A673 (cell line): ENCODE data around the gene SPON1. TPM values are rescaled to one million over a fixed set of nuclear protein-coding genes. Genes with fewer than 3 reads are reported as not detected.

Experiments used
- BruUV-seq: library from RNA; stranded (reverse); fragments of 400-500 nt; replicated peaks from 2 replicates; lab custom pipeline; 2021; lab: Mats Ljungman, UMichigan
- CTCF ChIA-PET: fragments of 300-600 bp; sonication (Branson Sonifier 250); formaldehyde crosslinking; loops from one replicate; lab custom pipeline; 2022; ENCODE audit warnings: antibody characterized with exemption; lab: Charles Lee
- POLR2A ChIA-PET: fragments of 300-600 bp; sonication (Branson Sonifier 250); formaldehyde crosslinking; loops from one replicate; lab custom pipeline; 2022; ENCODE audit warnings: antibody characterized with exemption; ENCODE audit not compliant: low non-redundant PET; lab: Charles Lee
- DNase-seq: peaks from one replicate; pipeline ENCODE4 v3.0.0-alpha.2; 2015; ENCODE audit warnings: low spot score
- H3K27ac ChIP-seq: fragments of 200-600 bp; sonication (generic); 2 replicates; pipeline ENCODE4 v1.5.1; 2016; ENCODE audit warnings: mixed run types, low read depth, mild to moderate bottlenecking, mixed read lengths, antibody characterized with exemption, low read length; ENCODE audit not compliant: poor library complexity, severe bottlenecking
- H3K27me3 ChIP-seq: fragments of 200-600 bp; sonication (generic); replicated peaks from 2 replicates; pipeline ENCODE4 v1.6.1; 2017; ENCODE audit warnings: mixed run types, low read depth, mild to moderate bottlenecking, mixed read lengths, antibody characterized with exemption, low read length; ENCODE audit not compliant: insufficient read depth, poor library complexity
- H3K36me3 ChIP-seq: fragments of 200-600 bp; sonication (generic); 2 replicates; pipeline ENCODE4 v1.6.1; 2016; ENCODE audit warnings: mixed run types, mild to moderate bottlenecking, mixed read lengths, antibody characterized with exemption, low read length; ENCODE audit not compliant: insufficient read depth, poor library complexity, severe bottlenecking
- H3K4me1 ChIP-seq: fragments of 200-600 bp; sonication (generic); 2 replicates; pipeline ENCODE4 v1.6.1; 2017; ENCODE audit warnings: mixed run types, mild to moderate bottlenecking, mixed read lengths, antibody characterized with exemption, low read length; ENCODE audit not compliant: insufficient read depth, poor library complexity, severe bottlenecking
- H3K4me3 ChIP-seq: fragments of 200-600 bp; sonication (generic); 2 replicates; pipeline ENCODE4 v1.5.1; 2016; ENCODE audit warnings: low read depth, mixed run types, mild to moderate bottlenecking, mixed read lengths, low read length; ENCODE audit not compliant: poor library complexity, severe bottlenecking
- H3K9me3 ChIP-seq: fragments of 200-600 bp; sonication (generic); 2 replicates; pipeline ENCODE4 v1.6.1; 2016; ENCODE audit warnings: mixed run types, low read depth, mild to moderate bottlenecking, mixed read lengths, antibody characterized with exemption, low read length; ENCODE audit not compliant: poor library complexity, severe bottlenecking
- CTCF ChIP-seq: fragments of 300-800, 200-600 bp; sonication (generic); conservative IDR thresholded peaks from 2 replicates; pipeline ENCODE4 v1.5.1; 2017; ENCODE audit warnings: low read depth, mild to moderate bottlenecking, antibody characterized with exemption, low read length, moderate library complexity, mixed read lengths
- EZH2 ChIP-seq: fragments of 200-600 bp; sonication (generic); IDR thresholded peaks from 2 replicates; pipeline ENCODE4 v1.6.1; 2017; ENCODE audit warnings: borderline replicate concordance, low read depth, mild to moderate bottlenecking, mixed read lengths, antibody characterized with exemption, low read length; ENCODE audit not compliant: poor library complexity, severe bottlenecking
- intact Hi-C: fragments of 100-400 bp; cut with micrococcal nuclease; formaldehyde crosslinking; loops from one replicate; pipeline ENCODE4 v1.10.0; 2022; ENCODE audit not compliant: unreplicated experiment
- total RNA-seq: library from RNA; stranded (reverse); gene quantifications from 2 replicates; pipeline ENCODE4 v1.2.3, GENCODE V29; 2021

The SPON1 gene
- total RNA-seq, 1 experiment from 2014 or later: not detected

GRCh38 chr11:14225666-14226065, 263.1 kb downstream of the SPON1 start:
- TF ChIP-seq EZH2: no peak
- no peak for TF ChIP-seq CTCF
- CTCF ChIA-PET: no interaction called here
- Histone ChIP-seq H3K27me3 (peaks cover 18% of the 10 kb centered on the region), H3K36me3 (no peaks in the 10 kb centered on the region), H3K4me3 (no peak overlapping the region), H3K27ac (no peak overlapping the region), H3K4me1 (no peaks in the 10 kb centered on the region), H3K9me3 (no peaks in the 10 kb centered on the region)
- POLR2A ChIA-PET: no interaction called here
- BruUV-seq: no TSS peak
- intact Hi-C loops: no loop called here
- DNase-seq: no peak

GRCh38 chr11:14228356-14228755, 265.8 kb downstream of the SPON1 start:
- POLR2A ChIA-PET: no interaction called here
- CTCF ChIA-PET: no interaction called here
- no peaks in the 10 kb centered on the region for H3K4me1 ChIP-seq

GRCh38 chr11:14229472-14229871, 266.9 kb downstream of the SPON1 start:
- no peak overlapping the region for H3K27ac ChIP-seq
- no peak for DNase-seq
- BruUV-seq: no TSS peak
- H3K36me3 ChIP-seq: no peaks in the 10 kb centered on the region
- no peaks in the 10 kb centered on the region for H3K4me1 ChIP-seq
- ChIA-PET POLR2A (no interaction called here), CTCF (no interaction called here)
- intact Hi-C loops: no loop called here
- H3K4me3 ChIP-seq: no peak overlapping the region
- TF ChIP-seq CTCF (no peak), EZH2 (no peak)
- H3K9me3 ChIP-seq: no peaks in the 10 kb centered on the region
- peaks cover 21% of the 10 kb centered on the region for H3K27me3 ChIP-seq

More at GRCh38 chr11:14228356-14228755, 265.8 kb downstream of the SPON1 start:
- DNase-seq: no peak
- H3K9me3 ChIP-seq: no peaks in the 10 kb centered on the region
- H3K4me3 ChIP-seq: no peak overlapping the region
- H3K27ac ChIP-seq: no peak overlapping the region
- no peak for TF ChIP-seq EZH2
- TF ChIP-seq CTCF: no peak
- BruUV-seq: no TSS peak
- H3K27me3 ChIP-seq: peaks cover 18% of the 10 kb centered on the region
- intact Hi-C loops: no loop called here
- H3K36me3 ChIP-seq: no peaks in the 10 kb centered on the region
